ENCODE results near the gene SELENOV.

The SELENOV gene

DNA sequence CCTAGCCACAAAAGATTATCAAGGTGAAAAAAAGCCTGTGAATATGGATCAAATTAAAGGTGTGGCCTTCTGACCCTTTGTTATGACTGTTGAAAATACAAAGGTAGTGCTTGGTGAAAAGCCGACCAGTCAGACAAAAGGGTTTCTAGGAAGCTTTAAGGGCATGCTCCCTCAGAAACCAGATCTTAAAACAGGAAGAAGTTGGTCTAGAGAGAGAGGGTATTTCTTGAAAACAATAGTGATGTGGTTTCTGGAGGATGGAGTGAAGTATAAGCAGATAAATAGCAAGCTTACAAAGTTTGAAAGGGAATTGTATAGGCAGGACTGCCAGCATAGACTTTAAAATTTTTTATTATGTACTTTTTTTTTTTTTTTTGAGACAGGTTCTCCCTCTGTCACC, 30.0 kb downstream of the SELENOV start:
- no peak overlapping the region for H3K27ac ChIP-seq (ENCODE audit: low read depth, low read length)
- H3K36me3 ChIP-seq (ENCODE audit: control insufficient read depth, low read length) = no peaks in the 10 kb centered on the region
- H3K79me2 ChIP-seq (ENCODE audit: control insufficient read depth, low read length) = no peaks in the 10 kb centered on the region
- peaks cover 16% of the 10 kb centered on the region for H3K4me1 ChIP-seq (ENCODE audit: control insufficient read depth, low read length)
- H3K27me3 ChIP-seq (ENCODE audit: control insufficient read depth, low read length) = peaks cover 36% of the 10 kb centered on the region
- no peak for TF ChIP-seq EZH2phosphoT487 (IDR thresholded peaks at IDR 0.05; ENCODE audit: borderline replicate concordance, low read length)
- TF ChIP-seq, protein P1, sequence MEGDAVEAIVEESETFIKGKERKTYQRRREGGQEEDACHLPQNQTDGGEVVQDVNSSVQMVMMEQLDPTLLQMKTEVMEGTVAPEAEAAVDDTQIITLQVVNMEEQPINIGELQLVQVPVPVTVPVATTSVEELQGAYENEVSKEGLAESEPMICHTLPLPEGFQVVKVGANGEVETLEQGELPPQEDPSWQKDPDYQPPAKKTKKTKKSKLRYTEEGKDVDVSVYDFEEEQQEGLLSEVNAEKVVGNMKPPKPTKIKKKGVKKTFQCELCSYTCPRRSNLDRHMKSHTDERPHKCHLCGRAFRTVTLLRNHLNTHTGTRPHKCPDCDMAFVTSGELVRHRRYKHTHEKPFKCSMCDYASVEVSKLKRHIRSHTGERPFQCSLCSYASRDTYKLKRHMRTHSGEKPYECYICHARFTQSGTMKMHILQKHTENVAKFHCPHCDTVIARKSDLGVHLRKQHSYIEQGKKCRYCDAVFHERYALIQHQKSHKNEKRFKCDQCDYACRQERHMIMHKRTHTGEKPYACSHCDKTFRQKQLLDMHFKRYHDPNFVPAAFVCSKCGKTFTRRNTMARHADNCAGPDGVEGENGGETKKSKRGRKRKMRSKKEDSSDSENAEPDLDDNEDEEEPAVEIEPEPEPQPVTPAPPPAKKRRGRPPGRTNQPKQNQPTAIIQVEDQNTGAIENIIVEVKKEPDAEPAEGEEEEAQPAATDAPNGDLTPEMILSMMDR (IDR thresholded peaks at IDR 0.05; ENCODE audit: low read depth, low read length, poor library complexity, severe bottlenecking) = no peak
- no peaks in the 10 kb centered on the region for H3K9me2 ChIP-seq (replicated peaks; ENCODE audit: control insufficient read depth, low read length)
- H3K4me2 ChIP-seq (ENCODE audit: low read length) = no peak overlapping the region
- no peaks in the 10 kb centered on the region for H3K9me3 ChIP-seq (ENCODE audit: control insufficient read depth, insufficient read depth, low read length)
- H4K20me1 ChIP-seq (ENCODE audit: control insufficient read depth, insufficient read depth, low read depth, low read length) = no peaks in the 10 kb centered on the region
- H3F3A ChIP-seq (ENCODE audit: control insufficient read depth, insufficient read depth) = no peaks in the 10 kb centered on the region
- no peak overlapping the region for H3K4me3 ChIP-seq (ENCODE audit: low read length)

DNA sequence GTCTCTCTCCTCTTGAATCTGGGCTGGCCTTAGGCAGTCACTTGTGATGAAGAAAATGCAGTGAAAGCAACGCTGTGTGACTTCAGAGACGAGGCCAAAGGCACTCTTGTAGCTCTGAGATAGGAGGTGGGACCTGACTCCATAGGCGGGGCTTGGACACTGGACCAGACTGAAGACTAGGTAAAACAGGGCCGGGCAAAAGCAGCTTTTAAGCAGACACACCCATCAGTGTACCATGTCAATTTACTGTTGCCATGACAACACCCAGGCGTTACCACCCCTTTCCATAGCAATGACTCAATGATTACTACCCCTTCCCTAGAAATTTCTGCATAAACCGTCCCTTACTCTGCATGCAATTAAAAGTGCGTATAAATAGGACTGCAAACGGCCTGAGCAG, 31.7 kb downstream of the SELENOV start:
- no peak overlapping the region for H3K4me2 ChIP-seq (ENCODE audit: low read length)
- no peaks in the 10 kb centered on the region for H3K9me3 ChIP-seq (ENCODE audit: control insufficient read depth, insufficient read depth, low read length)
- H4K20me1 ChIP-seq (ENCODE audit: control insufficient read depth, insufficient read depth, low read depth, low read length) = no peaks in the 10 kb centered on the region
- H3K4me1 ChIP-seq (ENCODE audit: control insufficient read depth, low read length) = peaks cover 12% of the 10 kb centered on the region
- H3K36me3 ChIP-seq (ENCODE audit: control insufficient read depth, low read length) = no peaks in the 10 kb centered on the region
- H3K9me2 ChIP-seq (replicated peaks; ENCODE audit: control insufficient read depth, low read length) = no peaks in the 10 kb centered on the region
- H3K79me2 ChIP-seq (ENCODE audit: control insufficient read depth, low read length) = no peaks in the 10 kb centered on the region
- H3K27me3 ChIP-seq (ENCODE audit: control insufficient read depth, low read length) = peaks cover 33% of the 10 kb centered on the region
- H3K27ac ChIP-seq (ENCODE audit: low read depth, low read length) = no peak overlapping the region
- TF ChIP-seq, protein P1 (IDR thresholded peaks at IDR 0.05; ENCODE audit: low read depth, low read length, poor library complexity, severe bottlenecking) = no peak
- no peak for TF ChIP-seq EZH2phosphoT487 (IDR thresholded peaks at IDR 0.05; ENCODE audit: borderline replicate concordance, low read length)
- no peak overlapping the region for H3K4me3 ChIP-seq (ENCODE audit: low read length)
- no peaks in the 10 kb centered on the region for H3F3A ChIP-seq (ENCODE audit: control insufficient read depth, insufficient read depth)

DNA sequence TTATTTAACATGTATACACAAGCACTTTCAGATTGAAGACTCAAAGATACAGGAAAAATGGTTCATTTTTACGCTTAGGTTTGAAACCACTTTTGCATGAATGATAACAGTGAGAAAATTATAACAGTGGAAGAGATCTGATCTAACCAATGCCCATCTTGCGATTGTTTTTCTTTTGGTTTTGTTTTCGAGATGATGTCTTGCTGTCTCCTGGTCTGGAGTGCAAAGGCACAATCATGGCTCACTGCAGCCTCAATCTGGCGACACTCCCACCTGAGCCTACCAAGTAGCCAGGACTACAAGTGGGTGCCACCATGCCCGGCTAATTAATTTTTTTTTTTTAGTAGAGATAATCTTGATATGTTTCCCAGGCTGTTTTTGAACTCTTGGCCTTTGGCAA, 35.3 kb downstream of the SELENOV start:
- Histone ChIP-seq H4K20me1 (ENCODE audit: control insufficient read depth, insufficient read depth, low read depth, low read length) (no peaks in the 10 kb centered on the region), H3K4me2 (ENCODE audit: low read length) (no peak overlapping the region), H3F3A (ENCODE audit: control insufficient read depth, insufficient read depth) (no peaks in the 10 kb centered on the region), H3K4me1 (ENCODE audit: control insufficient read depth, low read length) (peaks cover 15% of the 10 kb centered on the region), H3K4me3 (ENCODE audit: low read length) (no peak overlapping the region), H3K27me3 (ENCODE audit: control insufficient read depth, low read length) (peaks cover 31% of the 10 kb centered on the region), H3K9me2 (replicated peaks; ENCODE audit: control insufficient read depth, low read length) (no peaks in the 10 kb centered on the region), H3K9me3 (ENCODE audit: control insufficient read depth, insufficient read depth, low read length) (no peaks in the 10 kb centered on the region), H3K27ac (ENCODE audit: low read depth, low read length) (no peak overlapping the region), H3K36me3 (ENCODE audit: control insufficient read depth, low read length) (no peaks in the 10 kb centered on the region), H3K79me2 (ENCODE audit: control insufficient read depth, low read length) (no peaks in the 10 kb centered on the region)
- TF ChIP-seq, protein P1 (IDR thresholded peaks at IDR 0.05; ENCODE audit: low read depth, low read length, poor library complexity, severe bottlenecking) = no peak
- TF ChIP-seq EZH2phosphoT487 (IDR thresholded peaks at IDR 0.05; ENCODE audit: borderline replicate concordance, low read length) = no peak
